HG03135 (cell line): ENCODE measurements around the gene GPR101.

Experiments
- ATAC-seq: cut with Tn5 transposase; IDR thresholded peaks from one replicate; pipeline ENCODE4 v1.9.1; 2021; ENCODE audit warnings: mild to moderate bottlenecking, moderate library complexity; ENCODE audit not compliant: unreplicated experiment

Gene GPR101

GRCh38 chrX:137033774-137034507 is at the start of gene GPR101:
Gene GPR101 (minus strand): TSS chrX:137033995. CDS start chrX:137031674, 2,321 bp downstream.
- no peak for ATAC-seq

- no peak for ATAC-seq
These were observed 47.4 kb upstream of the GPR101 start for GRCh38 chrX:137081239-137081638.

GRCh38 chrX:137072396-137072795 is 38.6 kb upstream of the GPR101 start:
- no peak for ATAC-seq

- no peak for ATAC-seq
These were observed 37.8 kb upstream of the GPR101 start for GRCh38 chrX:137071596-137071995.

- ATAC-seq = no peak
These were observed 33.4 kb upstream of the GPR101 start for GRCh38 chrX:137067147-137067546.

GRCh38 chrX:137062915-137063617 is 29.3 kb upstream of the GPR101 start:
- ATAC-seq = no peak

GRCh38 chrX:137058339-137059127 is 24.7 kb upstream of the GPR101 start:
- ATAC-seq = no peak

GRCh38 chrX:137052643-137053235 is 18.9 kb upstream of the GPR101 start:
- ATAC-seq = peak; percentile 19

GRCh38 chrX:137051978-137052642 is 18.3 kb upstream of the GPR101 start:
- peak; percentile 92 for ATAC-seq

- ATAC-seq = no peak
These were observed 11.1 kb upstream of the GPR101 start for GRCh38 chrX:137044893-137045292.

GRCh38 chrX:137043736-137044135 is 9.9 kb upstream of the GPR101 start:
- no peak for ATAC-seq

- ATAC-seq = no peak
These were observed 7.5 kb upstream of the GPR101 start for GRCh38 chrX:137041329-137041728.

- ATAC-seq = no peak
These were observed 6.5 kb upstream of the GPR101 start for GRCh38 chrX:137040113-137040794.

- no peak for ATAC-seq
These were observed 695 bp upstream of the GPR101 start for GRCh38 chrX:137034508-137034872.

GRCh38 chrX:137032841-137033773 is 688 bp downstream of the GPR101 start:
- ATAC-seq = no peak

GRCh38 chrX:137032341-137032694 is 1.5 kb downstream of the GPR101 start:
- peak; percentile 14 for ATAC-seq

GRCh38 chrX:137031517-137032340 is 2.1 kb downstream of the GPR101 start:
- peak; percentile 80 for ATAC-seq

- no peak for ATAC-seq
These were observed 2.8 kb downstream of the GPR101 start for GRCh38 chrX:137031039-137031438.
